MM.1S (cell line): Measurements from ENCODE around the gene ASPRV1.

ENCODE experiments used
- DNase-seq: peaks from one replicate; pipeline ENCODE4 v3.0.0-alpha.2; 2015
- H2AFZ ChIP-seq: fragments of 300-600 bp; sonication (generic); 2 replicates; pipeline ENCODE4 v1.6.0; 2016; ENCODE audit warnings: antibody characterized with exemption, low read length
- H3F3A ChIP-seq: fragments of 300-600 bp; sonication (generic); 2 replicates; pipeline ENCODE4 v1.6.1; 2016; ENCODE audit warnings: mild to moderate bottlenecking, antibody characterized with exemption, low read length, moderate library complexity, mixed read lengths; ENCODE audit not compliant: insufficient read depth
- H3K27ac ChIP-seq: fragments of 300-600 bp; sonication (generic); 2 replicates; pipeline ENCODE4 v1.5.1; 2016; ENCODE audit warnings: mild to moderate bottlenecking, low read length
- H3K27me3 ChIP-seq: fragments of 300-600 bp; sonication (generic); replicated peaks from 2 replicates; pipeline ENCODE4 v1.6.0; 2016; ENCODE audit warnings: low read length; ENCODE audit not compliant: insufficient read depth
- H3K36me3 ChIP-seq: fragments of 300-600 bp; sonication (generic); replicated peaks from 2 replicates; pipeline ENCODE4 v1.6.1; 2016; ENCODE audit warnings: mild to moderate bottlenecking, low read length, mixed read lengths; ENCODE audit not compliant: insufficient read depth
- H3K4me1 ChIP-seq: fragments of 300-600 bp; sonication (generic); 2 replicates; pipeline ENCODE4 v1.6.1; 2016; ENCODE audit warnings: low read length, mixed read lengths
- H3K4me2 ChIP-seq: fragments of 300-600 bp; sonication (generic); 2 replicates; pipeline ENCODE4 v1.6.0; 2016; ENCODE audit warnings: low read depth, low read length
- H3K4me3 ChIP-seq: fragments of 300-600 bp; sonication (generic); 2 replicates; pipeline ENCODE4 v1.5.1; 2016; ENCODE audit warnings: low read length, mixed read lengths
- H3K79me2 ChIP-seq: fragments of 300-600 bp; sonication (generic); 2 replicates; pipeline ENCODE4 v1.6.1; 2016; ENCODE audit warnings: mixed run types, low read length, mixed read lengths
- H3K9ac ChIP-seq: fragments of 300-600 bp; sonication (generic); 2 replicates; pipeline ENCODE4 v1.6.1; 2016; ENCODE audit warnings: low read length, mixed read lengths
- H3K9me2 ChIP-seq: fragments of 300-600 bp; sonication (generic); replicated peaks from 2 replicates; pipeline ENCODE4 v1.6.1; 2016; ENCODE audit warnings: mild to moderate bottlenecking, low read length, mixed read lengths; ENCODE audit not compliant: insufficient read depth
- H3K9me3 ChIP-seq: fragments of 300-600 bp; sonication (generic); replicated peaks from 2 replicates; pipeline ENCODE4 v1.6.1; 2016; ENCODE audit warnings: mild to moderate bottlenecking, low read length, mixed read lengths; ENCODE audit not compliant: insufficient read depth
- H4K20me1 ChIP-seq: fragments of 300-600 bp; sonication (generic); 2 replicates; pipeline ENCODE4 v1.6.1; 2016; ENCODE audit warnings: mild to moderate bottlenecking, low read length, moderate library complexity, mixed read lengths; ENCODE audit not compliant: insufficient read depth
- CTCF ChIP-seq: fragments of 300-600 bp; sonication (generic); IDR thresholded peaks from 2 replicates; pipeline ENCODE4 v1.5.1; 2016; ENCODE audit warnings: antibody characterized with exemption, low read length, mixed read lengths
- EZH2 ChIP-seq: fragments of 300-600 bp; sonication (generic); optimal IDR thresholded peaks from 2 replicates; pipeline ENCODE3; 2017; ENCODE audit warnings: low read depth, mild to moderate bottlenecking, antibody characterized with exemption, low read length, mixed read lengths
- EZH2phosphoT487 ChIP-seq: fragments of 300-600 bp; sonication (generic); IDR thresholded peaks from 2 replicates; pipeline ENCODE4 v1.6.1; 2018; ENCODE audit warnings: antibody characterized with exemption, low read length

Gene ASPRV1

GRCh38 chr2:69972822-69973221 lies 11.4 kb upstream of the ASPRV1 start:
- Histone ChIP-seq H3K27me3 (no peaks in the 10 kb centered on the region), H3K27ac (no peak overlapping the region), H4K20me1 (no peaks in the 10 kb centered on the region), H3K79me2 (no peaks in the 10 kb centered on the region), H2AFZ (no peak overlapping the region), H3F3A (no peaks in the 10 kb centered on the region), H3K4me1 (no peaks in the 10 kb centered on the region), H3K36me3 (no peaks in the 10 kb centered on the region), H3K9me2 (no peaks in the 10 kb centered on the region), H3K4me3 (no peak overlapping the region), H3K9ac (no peak overlapping the region), H3K9me3 (no peaks in the 10 kb centered on the region), H3K4me2 (no peak overlapping the region)
- DNase-seq = no peak
- no peak for TF ChIP-seq CTCF
- no peak for TF ChIP-seq EZH2
- TF ChIP-seq EZH2phosphoT487 = no peak

DNA sequence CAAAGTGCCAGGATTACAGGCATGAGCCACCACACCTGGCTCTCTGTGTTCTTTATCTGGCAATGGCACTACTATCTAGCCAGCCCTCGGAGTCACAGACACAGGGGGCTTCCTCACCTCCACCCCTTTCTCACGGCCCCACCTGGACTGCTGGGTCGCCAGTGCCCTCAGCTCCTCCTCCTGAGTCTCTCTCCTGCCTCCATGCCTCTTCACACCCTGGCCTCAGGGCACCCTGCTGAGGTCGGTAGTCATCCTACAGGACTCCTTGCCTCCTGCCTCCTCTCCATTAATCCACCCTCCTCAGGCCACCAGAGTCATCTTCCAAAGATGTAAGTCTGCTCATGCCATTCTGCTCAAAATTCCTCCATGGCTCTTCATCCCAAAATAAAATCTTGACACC lies 8.6 kb upstream of the ASPRV1 start:
- Histone ChIP-seq H3K36me3 (no peaks in the 10 kb centered on the region), H3K9me3 (no peaks in the 10 kb centered on the region), H4K20me1 (no peaks in the 10 kb centered on the region), H2AFZ (no peak overlapping the region), H3K9me2 (no peaks in the 10 kb centered on the region), H3K9ac (no peak overlapping the region), H3F3A (no peaks in the 10 kb centered on the region), H3K27me3 (no peaks in the 10 kb centered on the region), H3K79me2 (no peaks in the 10 kb centered on the region), H3K4me1 (no peaks in the 10 kb centered on the region), H3K4me3 (no peak overlapping the region), H3K27ac (no peak overlapping the region), H3K4me2 (no peak overlapping the region)
- DNase-seq = no peak
- TF ChIP-seq EZH2 (no peak), CTCF (no peak), EZH2phosphoT487 (no peak)

GRCh38 chr2:69969126-69969983 lies 7.9 kb upstream of the ASPRV1 start:
- DNase-seq = no peak
- H3K27ac ChIP-seq = no peak overlapping the region
- H3K36me3 ChIP-seq = no peaks in the 10 kb centered on the region
- no peaks in the 10 kb centered on the region for H3K79me2 ChIP-seq
- TF ChIP-seq EZH2phosphoT487 (no peak), CTCF (no peak), EZH2 (no peak)
- H3F3A ChIP-seq = no peaks in the 10 kb centered on the region
- no peaks in the 10 kb centered on the region for H3K9me2 ChIP-seq
- H2AFZ ChIP-seq = no peak overlapping the region
- H3K4me2 ChIP-seq = no peak overlapping the region
- H3K4me3 ChIP-seq = no peak overlapping the region
- H3K9me3 ChIP-seq = no peaks in the 10 kb centered on the region
- no peaks in the 10 kb centered on the region for H3K4me1 ChIP-seq
- no peak overlapping the region for H3K9ac ChIP-seq
- no peaks in the 10 kb centered on the region for H4K20me1 ChIP-seq
- no peaks in the 10 kb centered on the region for H3K27me3 ChIP-seq
